ENCODE data around the gene ZNF780B.

Gene ZNF780B

DNA sequence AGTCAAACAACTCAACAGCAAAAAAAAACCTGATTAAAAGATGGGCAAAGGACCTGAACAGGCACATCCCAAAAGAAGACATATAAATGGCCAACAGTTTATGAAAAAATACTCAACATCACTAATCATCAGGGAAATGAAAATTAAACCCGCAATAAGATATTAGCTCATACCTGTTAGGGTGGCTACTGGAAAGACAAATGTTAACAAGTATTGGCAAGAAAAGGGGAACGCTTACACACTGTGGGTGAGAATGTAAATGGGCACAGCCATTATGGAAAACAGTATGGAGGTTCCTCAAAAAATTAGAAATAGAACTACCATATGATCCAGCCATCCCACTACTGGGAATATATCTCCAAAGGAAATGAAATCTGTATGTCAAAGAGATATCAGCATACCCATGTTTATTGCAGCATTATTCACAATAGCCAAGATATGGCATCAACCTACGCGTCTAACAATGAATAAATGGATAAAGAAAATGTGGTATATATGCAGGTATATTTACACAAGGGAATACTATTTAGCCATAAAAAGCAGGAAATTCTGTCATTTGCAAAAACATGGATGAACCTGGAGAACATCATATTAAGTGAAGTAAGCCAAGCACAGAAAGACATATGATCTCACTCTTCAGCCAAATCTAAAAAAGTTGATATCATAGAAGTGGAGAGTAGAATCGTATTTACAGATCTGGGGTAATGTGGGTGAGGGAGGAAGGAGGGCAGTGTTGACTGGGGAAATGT, 32.4 kb upstream of the ZNF780B start:
- Histone ChIP-seq H3K4me1 (ENCODE audit: low read depth, poor library complexity, severe bottlenecking) (peaks cover 22% of the 10 kb centered on the region), H2AFZ (ENCODE audit: low read depth) (no peak overlapping the region), H3K79me2 (ENCODE audit: insufficient read depth, low read depth) (peaks cover 31% of the 10 kb centered on the region; the same call in 1 of the 2 replicates), H3K27me3 (ENCODE audit: insufficient read depth, low read depth) (no peaks in the 10 kb centered on the region), H3K36me3 (ENCODE audit: insufficient read depth) (no peaks in the 10 kb centered on the region; the same call in 1 of the 2 replicates), H3K4me3 (IDR thresholded peaks at IDR 0.05; ENCODE audit: insufficient read depth, low read depth, low read length) (no peak overlapping the region), H3K9ac (no peak overlapping the region), H4K20me1 (ENCODE audit: insufficient read depth) (no peaks in the 10 kb centered on the region), H3K4me2 (no peak overlapping the region), H3K27ac (no peak overlapping the region)
- TF ChIP-seq, protein P1, sequence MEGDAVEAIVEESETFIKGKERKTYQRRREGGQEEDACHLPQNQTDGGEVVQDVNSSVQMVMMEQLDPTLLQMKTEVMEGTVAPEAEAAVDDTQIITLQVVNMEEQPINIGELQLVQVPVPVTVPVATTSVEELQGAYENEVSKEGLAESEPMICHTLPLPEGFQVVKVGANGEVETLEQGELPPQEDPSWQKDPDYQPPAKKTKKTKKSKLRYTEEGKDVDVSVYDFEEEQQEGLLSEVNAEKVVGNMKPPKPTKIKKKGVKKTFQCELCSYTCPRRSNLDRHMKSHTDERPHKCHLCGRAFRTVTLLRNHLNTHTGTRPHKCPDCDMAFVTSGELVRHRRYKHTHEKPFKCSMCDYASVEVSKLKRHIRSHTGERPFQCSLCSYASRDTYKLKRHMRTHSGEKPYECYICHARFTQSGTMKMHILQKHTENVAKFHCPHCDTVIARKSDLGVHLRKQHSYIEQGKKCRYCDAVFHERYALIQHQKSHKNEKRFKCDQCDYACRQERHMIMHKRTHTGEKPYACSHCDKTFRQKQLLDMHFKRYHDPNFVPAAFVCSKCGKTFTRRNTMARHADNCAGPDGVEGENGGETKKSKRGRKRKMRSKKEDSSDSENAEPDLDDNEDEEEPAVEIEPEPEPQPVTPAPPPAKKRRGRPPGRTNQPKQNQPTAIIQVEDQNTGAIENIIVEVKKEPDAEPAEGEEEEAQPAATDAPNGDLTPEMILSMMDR (conservative IDR thresholded peaks at IDR 0.05; ENCODE audit: low read depth, low read length), result no peak

DNA sequence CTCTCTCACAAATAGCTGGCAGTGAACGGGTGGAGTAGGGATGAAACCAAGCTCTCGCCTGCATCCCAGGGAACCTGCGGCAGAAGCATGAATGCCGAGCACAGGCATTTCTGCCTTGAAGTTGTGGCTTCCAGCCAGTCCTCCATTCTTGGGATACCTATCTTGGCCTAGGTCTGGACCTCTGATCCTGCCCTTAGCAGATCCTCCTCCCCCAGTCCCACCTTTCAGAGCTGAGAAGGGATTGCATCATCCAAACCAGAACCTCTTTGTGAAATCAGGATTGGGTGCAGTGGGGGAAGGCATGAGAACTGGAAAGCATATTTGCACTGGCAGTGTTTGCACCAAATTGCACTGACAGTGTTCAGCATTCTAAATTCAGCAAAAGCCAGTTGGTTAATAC, 28.9 kb upstream of the ZNF780B start:
- Histone ChIP-seq H4K20me1 (ENCODE audit: insufficient read depth) (no peaks in the 10 kb centered on the region), H3K9ac (no peak overlapping the region), H3K4me2 (no peak overlapping the region), H3K36me3 (ENCODE audit: insufficient read depth) (peaks cover 12% of the 10 kb centered on the region; the same call in 1 of the 2 replicates), H3K4me3 (IDR thresholded peaks at IDR 0.05; ENCODE audit: insufficient read depth, low read depth, low read length) (no peak overlapping the region), H3K27me3 (ENCODE audit: insufficient read depth, low read depth) (no peaks in the 10 kb centered on the region), H3K27ac (no peak overlapping the region), H3K79me2 (ENCODE audit: insufficient read depth, low read depth) (peaks cover 31% of the 10 kb centered on the region; the same call in 1 of the 2 replicates), H2AFZ (ENCODE audit: low read depth) (no peak overlapping the region), H3K4me1 (ENCODE audit: low read depth, poor library complexity, severe bottlenecking) (peaks cover 9% of the 10 kb centered on the region)
- TF ChIP-seq, protein P1 (conservative IDR thresholded peaks at IDR 0.05; ENCODE audit: low read depth, low read length), result no peak

DNA sequence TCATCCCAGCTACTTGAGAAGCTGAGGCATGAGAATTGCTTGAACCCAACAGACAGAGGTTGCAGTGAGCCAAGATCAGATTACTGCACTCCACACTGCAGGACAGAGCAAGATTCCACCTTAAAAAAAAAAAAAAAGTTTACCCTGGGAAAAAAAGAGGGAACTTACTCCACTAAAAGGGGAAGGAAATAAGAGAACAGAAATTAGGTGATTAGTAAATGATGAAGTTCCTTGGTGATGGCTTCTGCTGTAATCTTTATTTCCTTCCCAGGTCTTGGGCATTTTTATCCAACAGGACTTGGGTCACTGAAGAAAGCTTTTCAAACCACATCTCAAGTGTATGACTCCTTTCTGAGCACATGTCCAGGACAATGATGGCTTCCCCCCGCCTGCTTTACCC, 25.4 kb upstream of the ZNF780B start:
- Histone ChIP-seq H3K9ac (no peak overlapping the region), H3K4me3 (IDR thresholded peaks at IDR 0.05; ENCODE audit: insufficient read depth, low read depth, low read length) (no peak overlapping the region), H3K79me2 (ENCODE audit: insufficient read depth, low read depth) (no peaks in the 10 kb centered on the region), H4K20me1 (ENCODE audit: insufficient read depth) (no peaks in the 10 kb centered on the region), H2AFZ (ENCODE audit: low read depth) (no peak overlapping the region), H3K4me1 (ENCODE audit: low read depth, poor library complexity, severe bottlenecking) (no peaks in the 10 kb centered on the region), H3K27ac (no peak overlapping the region), H3K36me3 (ENCODE audit: insufficient read depth) (peaks cover 12% of the 10 kb centered on the region; the same call in 1 of the 2 replicates), H3K4me2 (no peak overlapping the region), H3K27me3 (ENCODE audit: insufficient read depth, low read depth) (no peaks in the 10 kb centered on the region)
- TF ChIP-seq, protein P1 (conservative IDR thresholded peaks at IDR 0.05; ENCODE audit: low read depth, low read length), result no peak

GRCh38 chr19:40080289-40080688, 24.3 kb upstream of the ZNF780B start:
- Histone ChIP-seq H3K9ac (no peak overlapping the region), H2AFZ (ENCODE audit: low read depth) (no peak overlapping the region), H3K27ac (no peak overlapping the region), H3K27me3 (ENCODE audit: insufficient read depth, low read depth) (no peaks in the 10 kb centered on the region), H3K4me1 (ENCODE audit: low read depth, poor library complexity, severe bottlenecking) (no peaks in the 10 kb centered on the region), H3K4me2 (no peak overlapping the region), H3K4me3 (IDR thresholded peaks at IDR 0.05; ENCODE audit: insufficient read depth, low read depth, low read length) (no peak overlapping the region), H3K79me2 (ENCODE audit: insufficient read depth, low read depth) (no peaks in the 10 kb centered on the region), H3K36me3 (ENCODE audit: insufficient read depth) (peaks cover 19% of the 10 kb centered on the region; the same call in 1 of the 2 replicates), H4K20me1 (ENCODE audit: insufficient read depth) (no peaks in the 10 kb centered on the region)
- TF ChIP-seq, protein P1 (conservative IDR thresholded peaks at IDR 0.05; ENCODE audit: low read depth, low read length), result no peak
